HEK293 (cell line): Measurements from ENCODE around the gene CASP12.
"Not testable (repeated sequence)": the region's sequence is repeated elsewhere in the genome, so short reads cannot be mapped to it uniquely, and the experiment has no call there.

Experiments
- CTCF ChIA-PET: fragments of 350-600 bp; formaldehyde crosslinking; extraction: SDS; loops from one replicate; lab custom pipeline; 2021; ENCODE audit warnings: antibody characterized with exemption; lab: Yijun Ruan, JAX
- POLR2A ChIA-PET: fragments of 300-600 bp; formaldehyde crosslinking; extraction: SDS; loops from one replicate; lab custom pipeline; 2020; ENCODE audit warnings: antibody characterized with exemption, inconsistent platforms; lab: Yijun Ruan, JAX
- H3K27ac ChIP-seq: fragments of 200-500 bp; sonication (Bioruptor generic); 2 replicates; pipeline ENCODE4 v1.5.1; 2014; ENCODE audit warnings: low read depth, low read length, control low read depth, inconsistent platforms; ENCODE audit errors: extremely low read depth
- H3K36me3 ChIP-seq, 2 experiments: fragments of 200-500 bp in 1 of 2; sonication (Bioruptor generic) in 1 of 2; 1 replicate in 1 of 2; 2 replicates in 1 of 2; pipeline ENCODE4 v1.5.1; 2014 to 2017; ENCODE audit warnings: inconsistent platforms in 2 of 2, low read length in 2 of 2; ENCODE audit not compliant: control insufficient read depth in 2 of 2, insufficient read depth in 1 of 2
- H3K4me1 ChIP-seq: fragments of 200-500 bp; sonication (Bioruptor generic); 2 replicates; pipeline ENCODE4 v1.5.1; 2014; ENCODE audit warnings: mild to moderate bottlenecking, low read length, inconsistent platforms; ENCODE audit not compliant: control insufficient read depth, insufficient read depth
- H3K4me3 ChIP-seq: 2 replicates; pipeline ENCODE4 v1.5.1; 2011; ENCODE audit warnings: low read depth, mild to moderate bottlenecking, control low read depth, low read length, moderate library complexity
- H3K9me3 ChIP-seq: fragments of 200-500 bp; sonication (Bioruptor generic); 2 replicates; pipeline ENCODE4 v1.5.1; 2014; ENCODE audit warnings: low read depth, low read length, inconsistent platforms; ENCODE audit not compliant: control insufficient read depth, insufficient read depth
- OVOL3 ChIP-seq: fragments of 450-650 bp; formaldehyde crosslinking; IDR thresholded peaks from 2 replicates; pipeline ENCODE4 v1.5.1; 2016; ENCODE audit warnings: missing biosample characterization, missing genetic modification characterization
- SCRT1 ChIP-seq: fragments of 450-650 bp; formaldehyde crosslinking; IDR thresholded peaks from 2 replicates; pipeline ENCODE4 v1.5.1; 2016; ENCODE audit warnings: missing biosample characterization, missing genetic modification characterization, borderline replicate concordance
- ZBTB11 ChIP-seq: fragments of 450-650 bp; formaldehyde crosslinking; conservative IDR thresholded peaks from 2 replicates; pipeline ENCODE4 v1.5.1; 2016; ENCODE audit warnings: low read depth, missing biosample characterization, missing genetic modification characterization
- ZBTB8A ChIP-seq: fragments of 450-650 bp; formaldehyde crosslinking; IDR thresholded peaks from 2 replicates; pipeline ENCODE4 v1.5.1; 2016; ENCODE audit warnings: missing biosample characterization, missing genetic modification characterization
- ZFP41 ChIP-seq: fragments of 450-650 bp; formaldehyde crosslinking; IDR thresholded peaks from 2 replicates; pipeline ENCODE4 v1.5.1; 2016; ENCODE audit warnings: missing biosample characterization, missing genetic modification characterization, borderline replicate concordance
- ZNF10 ChIP-seq: fragments of 450-650 bp; formaldehyde crosslinking; IDR thresholded peaks from 2 replicates; pipeline ENCODE4 v1.5.1; 2017; ENCODE audit warnings: missing biosample characterization, missing genetic modification characterization
- ZNF132 ChIP-seq: fragments of 450-650 bp; formaldehyde crosslinking; IDR thresholded peaks from 2 replicates; pipeline ENCODE4 v1.5.1; 2017; ENCODE audit warnings: missing biosample characterization, missing genetic modification characterization, borderline replicate concordance
- ZNF140 ChIP-seq: fragments of 450-650 bp; formaldehyde crosslinking; IDR thresholded peaks from 2 replicates; pipeline ENCODE4 v1.5.1; 2016; ENCODE audit warnings: missing biosample characterization, missing genetic modification characterization
- ZNF175 ChIP-seq: fragments of 450-650 bp; formaldehyde crosslinking; IDR thresholded peaks from 2 replicates; pipeline ENCODE4 v1.5.1; 2016; ENCODE audit warnings: missing biosample characterization, missing genetic modification characterization
- ZNF394 ChIP-seq: fragments of 450-650 bp; formaldehyde crosslinking; IDR thresholded peaks from 2 replicates; pipeline ENCODE4 v1.5.1; 2016; ENCODE audit warnings: missing biosample characterization, missing genetic modification characterization, mild to moderate bottlenecking, moderate library complexity, borderline replicate concordance
- ZNF433 ChIP-seq: fragments of 450-650 bp; formaldehyde crosslinking; IDR thresholded peaks from 2 replicates; pipeline ENCODE4 v1.5.1; 2016; ENCODE audit warnings: missing biosample characterization, missing genetic modification characterization, low read depth
- ZNF488 ChIP-seq: fragments of 450-650 bp; formaldehyde crosslinking; IDR thresholded peaks from 2 replicates; pipeline ENCODE4 v1.5.1; 2016; ENCODE audit warnings: missing biosample characterization, missing genetic modification characterization
- ZNF555 ChIP-seq: fragments of 450-650 bp; formaldehyde crosslinking; conservative IDR thresholded peaks from 2 replicates; pipeline ENCODE4 v1.5.1; 2017; ENCODE audit warnings: missing biosample characterization, mild to moderate bottlenecking, missing genetic modification characterization, inconsistent platforms
- ZNF596 ChIP-seq: fragments of 450-650 bp; IDR thresholded peaks from 2 replicates; pipeline ENCODE4 v1.5.0; 2018; ENCODE audit warnings: missing biosample characterization, mild to moderate bottlenecking, missing genetic modification characterization, moderate library complexity
- ZNF623 ChIP-seq: fragments of 450-650 bp; formaldehyde crosslinking; IDR thresholded peaks from 2 replicates; pipeline ENCODE4 v1.5.1; 2016; ENCODE audit warnings: missing biosample characterization, missing genetic modification characterization
- ZNF792 ChIP-seq: fragments of 450-650 bp; formaldehyde crosslinking; IDR thresholded peaks from 2 replicates; pipeline ENCODE4 v1.5.1; 2016; ENCODE audit warnings: missing biosample characterization, missing genetic modification characterization
- TF ChIP-seq, protein P1 (sequence below): fragments of 450-650 bp; formaldehyde crosslinking; IDR thresholded peaks from 2 replicates; pipeline ENCODE4 v1.5.1; 2016; ENCODE audit warnings: missing biosample characterization, missing genetic modification characterization

The CASP12 gene

GRCh38 chr11:104944076-104944475, 45.8 kb upstream of the CASP12 start:
- Histone ChIP-seq H3K36me3 (peaks cover 0 to 7% of the 10 kb centered on the region in 2 experiments; a peak in 1 of 3 replicates), H3K4me3 (no peak overlapping the region), H3K4me1 (no peaks in the 10 kb centered on the region), H3K27ac (no peak overlapping the region), H3K9me3 (no peaks in the 10 kb centered on the region)
- ChIA-PET CTCF (interaction anchor here (0.7 to 1.3 kb wide), 3 partner anchors 18 to 919 kb away, joined by 3 to 5 read pairs (median 3); no protein-coding TSS in a partner anchor), POLR2A (no interaction called here)
- TF ChIP-seq, protein P1, sequence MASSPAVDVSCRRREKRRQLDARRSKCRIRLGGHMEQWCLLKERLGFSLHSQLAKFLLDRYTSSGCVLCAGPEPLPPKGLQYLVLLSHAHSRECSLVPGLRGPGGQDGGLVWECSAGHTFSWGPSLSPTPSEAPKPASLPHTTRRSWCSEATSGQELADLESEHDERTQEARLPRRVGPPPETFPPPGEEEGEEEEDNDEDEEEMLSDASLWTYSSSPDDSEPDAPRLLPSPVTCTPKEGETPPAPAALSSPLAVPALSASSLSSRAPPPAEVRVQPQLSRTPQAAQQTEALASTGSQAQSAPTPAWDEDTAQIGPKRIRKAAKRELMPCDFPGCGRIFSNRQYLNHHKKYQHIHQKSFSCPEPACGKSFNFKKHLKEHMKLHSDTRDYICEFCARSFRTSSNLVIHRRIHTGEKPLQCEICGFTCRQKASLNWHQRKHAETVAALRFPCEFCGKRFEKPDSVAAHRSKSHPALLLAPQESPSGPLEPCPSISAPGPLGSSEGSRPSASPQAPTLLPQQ (tag by site-specific recombination) = no peak
- no peak for TF ChIP-seq ZNF596

- H3K9me3 ChIP-seq = no peaks in the 10 kb centered on the region
- H3K27ac ChIP-seq = no peak overlapping the region
- CTCF ChIA-PET = interaction anchor here (0.7 to 1.1 kb wide), 2 partner anchors 19 to 49 kb away, joined by 3 read pairs; no protein-coding TSS in a partner anchor
- no peak overlapping the region for H3K4me3 ChIP-seq
- no peaks in the 10 kb centered on the region for H3K4me1 ChIP-seq
- POLR2A ChIA-PET = no interaction called here
- H3K36me3 ChIP-seq = peaks cover 0 to 7% of the 10 kb centered on the region in 2 experiments; a peak in 1 of 3 replicates
- TF ChIP-seq ZBTB8A (tag by site-specific recombination) = no peak
- no peak for TF ChIP-seq ZNF10 (tag by site-specific recombination)
These were observed 45.3 kb upstream of the CASP12 start for GRCh38 chr11:104943561-104943960.

DNA sequence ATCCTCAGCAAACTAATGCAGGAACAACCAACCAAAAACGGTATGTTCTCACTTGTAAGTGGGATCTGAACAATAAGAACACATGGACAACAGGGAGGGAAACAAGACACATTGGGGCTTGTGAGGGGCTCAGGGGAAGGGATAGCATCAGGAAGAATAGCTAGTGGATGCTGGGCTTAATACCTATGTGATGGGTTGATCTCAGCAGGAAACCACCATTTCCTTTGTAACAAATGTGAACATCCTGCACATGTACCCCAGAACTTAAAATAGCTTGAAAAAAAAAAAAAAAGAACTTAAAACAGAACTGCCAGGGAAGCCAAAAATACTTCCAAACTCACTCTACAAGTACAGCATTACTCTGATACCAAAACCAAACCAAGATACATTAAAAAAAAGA, 36.3 kb upstream of the CASP12 start:
- TF ChIP-seq ZNF132 (tag by site-specific recombination) = no peak
- TF ChIP-seq ZNF175 = no peak
- no peak for TF ChIP-seq ZNF488 (tag by site-specific recombination)
- no peak for TF ChIP-seq ZNF792
- TF ChIP-seq SCRT1 = no peak
- TF ChIP-seq ZFP41 (tag by site-specific recombination) = no peak
- no peak for TF ChIP-seq OVOL3 (tag by site-specific recombination)
- ChIA-PET CTCF (interaction anchor here (0.6 kb wide), 1 partner anchor 12 kb away, joined by 3 read pairs; no protein-coding TSS in a partner anchor), POLR2A (interaction anchor here (0.6 kb wide), 1 partner anchor 24 kb away, joined by 3 read pairs; no protein-coding TSS in a partner anchor)
- no peaks in the 10 kb centered on the region for H3K4me1 ChIP-seq
- no peak overlapping the region for H3K27ac ChIP-seq
- no peaks in the 10 kb centered on the region for H3K36me3 ChIP-seq
- H3K4me3 ChIP-seq = no peak overlapping the region
- no peaks in the 10 kb centered on the region for H3K9me3 ChIP-seq

DNA sequence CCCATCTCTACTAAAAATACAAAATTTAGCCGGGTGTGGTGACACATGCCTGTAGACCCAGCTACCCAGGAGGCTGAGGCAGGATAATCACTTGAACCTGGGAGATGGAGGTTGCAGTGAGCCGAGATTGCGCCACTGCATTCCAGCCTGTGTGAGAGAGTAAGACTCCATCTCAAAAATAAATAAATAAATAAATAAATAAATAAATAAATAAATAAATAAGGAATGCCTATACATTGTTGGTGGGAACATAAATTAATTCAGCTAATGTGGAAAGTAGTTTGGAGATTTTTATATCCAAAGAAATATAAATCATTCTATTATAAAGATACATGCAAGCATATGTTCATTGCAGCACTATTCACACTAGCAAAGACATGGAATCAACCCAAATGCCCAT, 35.8 kb upstream of the CASP12 start:
- not testable (repeated sequence) for H3K4me3 ChIP-seq, H3K4me1 ChIP-seq, H3K27ac ChIP-seq, H3K9me3 ChIP-seq, H3K36me3 ChIP-seq
- ChIA-PET POLR2A (interaction anchor here (0.6 kb wide), 1 partner anchor 25 kb away, joined by 3 read pairs; no protein-coding TSS in a partner anchor), CTCF (interaction anchor here (0.6 kb wide), 1 partner anchor 12 kb away, joined by 3 read pairs; no protein-coding TSS in a partner anchor)
- TF ChIP-seq ZNF433 (tag by site-specific recombination) (0 out of 2 replicates have a peak, but pooled peaks have one; percentile 32), ZBTB11 (peak; percentile 61), ZNF623 (tag by site-specific recombination) (peak; percentile 51; the same call in 1 of the 2 replicates), ZNF555 (tag by site-specific recombination) (peak; percentile 59), ZNF394 (tag by site-specific recombination) (peak; percentile 79), ZNF140 (tag by site-specific recombination) (peak; percentile 46; the same call in 1 of the 2 replicates)
